Central memory CD4-positive, alpha-beta T cell (primary cell): Measurements from ENCODE around the gene PARP3.
A peak's percentile ranks its signal among the peaks of the same experiment; 100 is the strongest.
"Not testable (repeated sequence)": the region's sequence is repeated elsewhere in the genome, so short reads cannot be mapped to it uniquely, and the experiment has no call there.

Experiments
- DNase-seq: peaks from one replicate; pipeline ENCODE4 v3.0.0; 2022

PARP3 gene

GRCh38 chr3:51986010-51986947 is 44.1 kb downstream of the PARP3 start:
- no peak for DNase-seq

- no peak for DNase-seq
Measured at GRCh38 chr3:51987568-51987967, 45.4 kb downstream of the PARP3 start.

- no peak for DNase-seq
Measured at GRCh38 chr3:51988286-51989146, 46.4 kb downstream of the PARP3 start.

GRCh38 chr3:51990501-51990971 is 48.4 kb downstream of the PARP3 start:
- DNase-seq: not testable (repeated sequence)

GRCh38 chr3:51992017-51992682 is 50.0 kb downstream of the PARP3 start:
- DNase-seq: no peak

GRCh38 chr3:51993657-51994056 is 51.5 kb downstream of the PARP3 start:
- not testable (repeated sequence) for DNase-seq

- DNase-seq: no peak
Measured at GRCh38 chr3:51994530-51994929, 52.4 kb downstream of the PARP3 start.

GRCh38 chr3:51995346-51996163 is 53.4 kb downstream of the PARP3 start, which contains the start of gene RPL29:
Gene RPL29 (minus strand): TSS chr3:51995895. CDS start chr3:51995461, 434 bp downstream.
- DNase-seq: peak; percentile 91

GRCh38 chr3:51997172-51997571 is 55.0 kb downstream of the PARP3 start:
- no peak for DNase-seq

- no peak for DNase-seq
Measured at GRCh38 chr3:51997935-51998596, 55.9 kb downstream of the PARP3 start.
